ENCODE results near the gene H6PD. TPM values are rescaled to one million over a fixed set of nuclear protein-coding genes. Genes with fewer than 3 reads are reported as not detected.
A peak's percentile ranks its signal among the peaks of the same experiment; 100 is the strongest.

Gene H6PD
- total and polyA plus RNA-seq, 9 of the 15 experiments (the other 6 are each of a cell fraction or from before 2014, with no cell fraction given), result 0.04 to 2.5 (median 0.95) TPM

GRCh38 chr1:9207086-9207485, 27.5 kb upstream of the H6PD start:
- Histone ChIP-seq H3K4me2 (ENCODE audit: insufficient read depth, low read length) (no peak overlapping the region), H3K36me3 (ENCODE audit: control insufficient read depth, insufficient read depth, low read length) (no peaks in the 10 kb centered on the region), H2AFZ (ENCODE audit: low read depth, low read length) (no peak overlapping the region), H3K9ac (ENCODE audit: insufficient read depth in 1 of 2, low read depth in 2 of 2, low read length in 2 of 2) (no peak overlapping the region), H3K9me3 (replicated peaks; ENCODE audit: control insufficient read depth, insufficient read depth, low read depth, low read length) (no peaks in the 10 kb centered on the region), H3K4me1 (replicated peaks in 1 of 2; ENCODE audit: control insufficient read depth in 2 of 2, insufficient read depth in 2 of 2, low read length in 2 of 2) (no peaks in the 10 kb centered on the region), H3K4me3 (no peak overlapping the region), H3K9me1 (ENCODE audit: control insufficient read depth, insufficient read depth, low read length) (no peaks in the 10 kb centered on the region), H3K27ac (ENCODE audit: extremely low read depth, low read depth, low read length) (no peak overlapping the region), H4K20me1 (replicated peaks; ENCODE audit: control insufficient read depth, insufficient read depth, low read length) (peaks cover 8% of the 10 kb centered on the region; the same call in 1 of the 2 replicates), H3K79me2 (ENCODE audit: control insufficient read depth, insufficient read depth, low read length) (no peaks in the 10 kb centered on the region), H3K27me3 (ENCODE audit: control insufficient read depth in 2 of 2, insufficient read depth in 2 of 2, low read length in 2 of 2) (peaks cover 73 to 75% of the 10 kb centered on the region in 2 experiments)
- FAIRE-seq (no peak), DNase-seq (ENCODE audit: extremely low read depth in 1 of 4, low spot score in 3 of 4) (no peak), ATAC-seq (no peak)
- BruUV-seq (replicated peaks), result no TSS peak
- in situ Hi-C loops (cut with MboI), result no loop called here
- 1% methylated on average over 5 of the region's 5 CpGs for WGBS (ENCODE audit: insufficient coverage, low coverage, missing lambda C conversion rate)
- POLR2A ChIA-PET, result interaction anchor here (1.0 kb wide), 1 partner anchor 24 kb away, joined by 3 read pairs; no protein-coding TSS in a partner anchor
- intact Hi-C loops (cut with micrococcal nuclease), result no loop called here
- CTCF ChIA-PET (ENCODE audit: low intra/inter-chr PET ratio), result interaction anchor here (0.6 kb wide), 1 partner anchor 184 kb away, joined by 4 read pairs; no protein-coding TSS in a partner anchor
- no peak for TF ChIP-seq FOXA3 (CRISPR knock-in tag; conservative IDR thresholded peaks at IDR 0.05 in 1 of 2, IDR thresholded peaks at IDR 0.05 in 1 of 2)
- TF ChIP-seq SMC3 (conservative IDR thresholded peaks at IDR 0.05; ENCODE audit: insufficient read depth, low read depth, low read length), result no peak
- TF ChIP-seq SMAD2 (IDR thresholded peaks at IDR 0.05; ENCODE audit: low read depth, low read length), result no peak
- TF ChIP-seq USF2 (CRISPR knock-in tag; IDR thresholded peaks at IDR 0.05), result no peak
- TF ChIP-seq ZNF274 (IDR thresholded peaks at IDR 0.05; ENCODE audit: borderline replicate concordance, low read depth, low read length), result no peak
- no peak for TF ChIP-seq ESRRA (IDR thresholded peaks at IDR 0.05; ENCODE audit: borderline replicate concordance, low read depth)
- TF ChIP-seq ERF (CRISPR knock-in tag; IDR thresholded peaks at IDR 0.05), result no peak
- TF ChIP-seq, protein P1, sequence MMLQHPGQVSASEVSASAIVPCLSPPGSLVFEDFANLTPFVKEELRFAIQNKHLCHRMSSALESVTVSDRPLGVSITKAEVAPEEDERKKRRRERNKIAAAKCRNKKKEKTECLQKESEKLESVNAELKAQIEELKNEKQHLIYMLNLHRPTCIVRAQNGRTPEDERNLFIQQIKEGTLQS (IDR thresholded peaks at IDR 0.05), result peak; percentile 45; the same call in 1 of the 2 replicates
- TF ChIP-seq, protein P1 (CRISPR knock-in tag; conservative IDR thresholded peaks at IDR 0.05), result no peak
- 0 out of 2 replicates have a peak, but pooled peaks have one; percentile 32 for TF ChIP-seq ZKSCAN8 (CRISPR knock-in tag; IDR thresholded peaks at IDR 0.05)
- no peak for TF ChIP-seq ETS2 (tag; IDR thresholded peaks at IDR 0.05; ENCODE audit: borderline replicate concordance, poor library complexity, severe bottlenecking)
- TF ChIP-seq ARID1B (IDR thresholded peaks at IDR 0.05), result no peak
- peak; percentile 69; the same call in 1 of the 2 replicates for TF ChIP-seq ZNF175 (CRISPR knock-in tag; IDR thresholded peaks at IDR 0.05; ENCODE audit: low read depth)
- no peak for TF ChIP-seq POLR2AphosphoS5 (IDR thresholded peaks at IDR 0.05; ENCODE audit: control insufficient read depth, insufficient read depth, low read depth, low read length)
- TF ChIP-seq ZNF79 (CRISPR knock-in tag; IDR thresholded peaks at IDR 0.05; ENCODE audit: low read depth), result no peak
- no peak for TF ChIP-seq PHF20 (IDR thresholded peaks at IDR 0.05; ENCODE audit: partially characterized antibody)
- no peak for TF ChIP-seq ZNF586 (CRISPR knock-in tag; conservative IDR thresholded peaks at IDR 0.05)
- TF ChIP-seq ILK (tag; IDR thresholded peaks at IDR 0.05; ENCODE audit: borderline replicate concordance, low read depth), result no peak
- no peak for TF ChIP-seq CBFA2T2 (conservative IDR thresholded peaks at IDR 0.05)
- TF ChIP-seq EWSR1 (IDR thresholded peaks at IDR 0.05; ENCODE audit: borderline replicate concordance, low read depth, partially characterized antibody), result no peak
- TF ChIP-seq NFRKB (IDR thresholded peaks at IDR 0.05; ENCODE audit: low read depth), result no peak
- no peak for TF ChIP-seq SRSF3 (IDR thresholded peaks at IDR 0.05; ENCODE audit: insufficient read depth, low read length)
- no peak for TF ChIP-seq SAFB2 (IDR thresholded peaks at IDR 0.05; ENCODE audit: borderline replicate concordance, low read depth, low read length, severe bottlenecking)
